Measurements from ENCODE around the gene ATP8B3.

DNA sequence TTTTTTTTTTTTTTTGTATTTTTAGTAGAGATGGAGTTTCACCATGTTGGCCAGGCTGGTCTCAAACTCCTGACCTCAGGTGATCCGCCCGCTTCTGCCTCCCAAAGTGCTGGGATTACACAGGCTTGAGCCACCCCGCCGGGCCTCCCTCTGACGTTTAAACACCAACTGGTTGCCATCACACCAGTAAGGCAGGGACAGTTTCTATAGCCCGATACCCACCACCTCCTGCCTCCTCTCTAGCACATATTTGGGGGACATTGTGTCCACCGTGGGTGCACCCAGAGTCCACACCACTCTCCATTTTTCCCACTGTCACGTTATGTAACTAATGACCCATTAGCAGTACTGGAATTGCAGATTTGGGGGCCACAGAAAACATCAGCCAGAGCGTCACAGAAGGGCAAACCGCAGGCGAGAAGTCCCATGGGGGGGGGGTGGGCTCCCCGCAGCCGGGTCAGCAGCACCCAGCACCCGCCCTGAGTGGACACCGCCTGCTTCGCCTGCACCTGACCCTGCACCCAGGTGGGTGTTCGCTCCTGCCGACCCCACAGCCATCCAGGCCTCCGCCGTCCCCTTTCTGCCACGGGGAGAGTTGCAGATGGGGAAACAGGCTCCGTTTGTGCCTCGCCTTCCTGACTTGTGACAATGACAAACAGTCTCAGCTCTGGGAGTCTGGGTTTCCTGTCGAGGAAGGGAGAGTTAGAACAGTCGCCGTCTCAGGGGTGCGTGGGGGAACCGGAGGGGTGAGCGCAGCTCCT is 55.2 kb downstream of the ATP8B3 start:
- TF ChIP-seq EP300 (IDR thresholded peaks at IDR 0.05) = no peak
- TF ChIP-seq, protein P1, sequence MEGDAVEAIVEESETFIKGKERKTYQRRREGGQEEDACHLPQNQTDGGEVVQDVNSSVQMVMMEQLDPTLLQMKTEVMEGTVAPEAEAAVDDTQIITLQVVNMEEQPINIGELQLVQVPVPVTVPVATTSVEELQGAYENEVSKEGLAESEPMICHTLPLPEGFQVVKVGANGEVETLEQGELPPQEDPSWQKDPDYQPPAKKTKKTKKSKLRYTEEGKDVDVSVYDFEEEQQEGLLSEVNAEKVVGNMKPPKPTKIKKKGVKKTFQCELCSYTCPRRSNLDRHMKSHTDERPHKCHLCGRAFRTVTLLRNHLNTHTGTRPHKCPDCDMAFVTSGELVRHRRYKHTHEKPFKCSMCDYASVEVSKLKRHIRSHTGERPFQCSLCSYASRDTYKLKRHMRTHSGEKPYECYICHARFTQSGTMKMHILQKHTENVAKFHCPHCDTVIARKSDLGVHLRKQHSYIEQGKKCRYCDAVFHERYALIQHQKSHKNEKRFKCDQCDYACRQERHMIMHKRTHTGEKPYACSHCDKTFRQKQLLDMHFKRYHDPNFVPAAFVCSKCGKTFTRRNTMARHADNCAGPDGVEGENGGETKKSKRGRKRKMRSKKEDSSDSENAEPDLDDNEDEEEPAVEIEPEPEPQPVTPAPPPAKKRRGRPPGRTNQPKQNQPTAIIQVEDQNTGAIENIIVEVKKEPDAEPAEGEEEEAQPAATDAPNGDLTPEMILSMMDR (IDR thresholded peaks at IDR 0.05) = no peak
- TF ChIP-seq POLR2AphosphoS5 (IDR thresholded peaks at IDR 0.05) = no peak
